ENCODE measurements around the gene PLPP4. TPM values are rescaled to one million over a fixed set of nuclear protein-coding genes. Genes with fewer than 3 reads are reported as not detected.

The PLPP4 gene
- polyA plus RNA-seq, 1 donor from 2014 or later, result 4.4 TPM

DNA sequence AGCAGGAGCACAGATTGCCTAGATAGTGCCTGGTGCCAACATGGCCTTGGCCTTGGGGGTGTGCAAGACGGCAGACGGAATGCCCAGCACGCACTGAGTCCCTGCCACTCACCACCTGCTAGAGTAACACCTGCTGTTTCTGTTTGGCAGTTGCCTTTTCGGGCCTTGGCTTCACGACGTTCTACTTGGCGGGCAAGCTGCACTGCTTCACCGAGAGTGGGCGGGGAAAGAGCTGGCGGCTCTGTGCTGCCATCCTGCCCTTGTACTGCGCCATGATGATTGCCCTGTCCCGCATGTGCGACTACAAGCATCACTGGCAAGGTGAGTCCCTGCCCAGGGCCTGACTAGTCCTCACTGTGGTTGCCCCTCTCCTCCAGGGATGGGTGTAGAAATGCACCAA, 118.0 kb downstream of the PLPP4 start:
- Histone ChIP-seq H3K4me3 (ENCODE audit: low read length) (no peak overlapping the region), H3K9ac (ENCODE audit: low read length) (no peak overlapping the region), H3K27me3 (ENCODE audit: insufficient read depth, low read depth, low read length) (no peaks in the 10 kb centered on the region), H3K36me3 (ENCODE audit: insufficient read depth, low read length) (no peaks in the 10 kb centered on the region), H3K4me2 (ENCODE audit: low read length) (no peak overlapping the region), H3K9me2 (ENCODE audit: insufficient read depth, low read length) (no peaks in the 10 kb centered on the region), H3K9me3 (ENCODE audit: low read length) (no peaks in the 10 kb centered on the region), H3K79me2 (replicated peaks; ENCODE audit: insufficient read depth, low read length) (no peaks in the 10 kb centered on the region), H3F3A (ENCODE audit: insufficient read depth, low read length, poor library complexity, severe bottlenecking) (no peaks in the 10 kb centered on the region), H3K27ac (ENCODE audit: low read length) (no peak overlapping the region), H2AFZ (ENCODE audit: low read depth, low read length) (no peak overlapping the region), H4K20me1 (ENCODE audit: insufficient read depth) (no peaks in the 10 kb centered on the region)
- TF ChIP-seq SMC3 (conservative IDR thresholded peaks at IDR 0.05; ENCODE audit: poor library complexity) (no peak), EZH2 (IDR thresholded peaks at IDR 0.05; ENCODE audit: borderline replicate concordance, insufficient read depth, low read length, poor library complexity, severe bottlenecking) (no peak), TAF1 (IDR thresholded peaks at IDR 0.05; ENCODE audit: low read depth) (no peak), RAD21 (conservative IDR thresholded peaks at IDR 0.05) (no peak), POLR2AphosphoS5 (IDR thresholded peaks at IDR 0.05) (no peak), MXI1 (conservative IDR thresholded peaks at IDR 0.05; ENCODE audit: poor library complexity, severe bottlenecking) (no peak), EP300 (conservative IDR thresholded peaks at IDR 0.05; ENCODE audit: poor library complexity, severe bottlenecking) (no peak)

DNA sequence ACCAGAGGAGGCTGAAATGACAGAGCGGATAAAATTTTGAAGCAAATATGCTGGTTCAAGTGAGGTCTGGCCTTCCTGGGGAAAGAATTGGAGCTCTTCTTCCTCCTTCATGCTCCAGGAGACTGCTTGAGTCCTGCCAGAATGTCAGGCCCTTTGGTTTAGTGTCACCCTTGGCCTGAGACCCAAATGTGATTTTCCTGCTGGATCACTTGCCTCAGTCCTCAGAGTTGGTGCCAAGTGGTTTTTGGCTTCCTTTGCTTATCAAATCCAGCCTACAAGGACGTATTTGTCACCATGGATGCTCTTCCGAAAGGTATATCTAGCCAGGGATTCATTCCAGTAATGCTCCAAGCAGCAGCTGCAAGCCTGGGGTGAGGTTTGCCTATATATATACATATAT, 118.4 kb downstream of the PLPP4 start:
- Histone ChIP-seq H3K4me2 (ENCODE audit: low read length) (no peak overlapping the region), H3K27me3 (ENCODE audit: insufficient read depth, low read depth, low read length) (no peaks in the 10 kb centered on the region), H3K9me3 (ENCODE audit: low read length) (no peaks in the 10 kb centered on the region), H4K20me1 (ENCODE audit: insufficient read depth) (no peaks in the 10 kb centered on the region), H3K9ac (ENCODE audit: low read length) (no peak overlapping the region), H3K27ac (ENCODE audit: low read length) (no peak overlapping the region), H2AFZ (ENCODE audit: low read depth, low read length) (no peak overlapping the region), H3K4me3 (ENCODE audit: low read length) (no peak overlapping the region), H3K9me2 (ENCODE audit: insufficient read depth, low read length) (no peaks in the 10 kb centered on the region), H3F3A (ENCODE audit: insufficient read depth, low read length, poor library complexity, severe bottlenecking) (no peaks in the 10 kb centered on the region), H3K79me2 (replicated peaks; ENCODE audit: insufficient read depth, low read length) (no peaks in the 10 kb centered on the region), H3K36me3 (ENCODE audit: insufficient read depth, low read length) (no peaks in the 10 kb centered on the region)
- TF ChIP-seq TAF1 (IDR thresholded peaks at IDR 0.05; ENCODE audit: low read depth) (no peak), SMC3 (conservative IDR thresholded peaks at IDR 0.05; ENCODE audit: poor library complexity) (no peak), RAD21 (conservative IDR thresholded peaks at IDR 0.05) (no peak), EZH2 (IDR thresholded peaks at IDR 0.05; ENCODE audit: borderline replicate concordance, insufficient read depth, low read length, poor library complexity, severe bottlenecking) (no peak), EP300 (conservative IDR thresholded peaks at IDR 0.05; ENCODE audit: poor library complexity, severe bottlenecking) (no peak), POLR2AphosphoS5 (IDR thresholded peaks at IDR 0.05) (no peak), MXI1 (conservative IDR thresholded peaks at IDR 0.05; ENCODE audit: poor library complexity, severe bottlenecking) (no peak)
- TF ChIP-seq, protein P1, sequence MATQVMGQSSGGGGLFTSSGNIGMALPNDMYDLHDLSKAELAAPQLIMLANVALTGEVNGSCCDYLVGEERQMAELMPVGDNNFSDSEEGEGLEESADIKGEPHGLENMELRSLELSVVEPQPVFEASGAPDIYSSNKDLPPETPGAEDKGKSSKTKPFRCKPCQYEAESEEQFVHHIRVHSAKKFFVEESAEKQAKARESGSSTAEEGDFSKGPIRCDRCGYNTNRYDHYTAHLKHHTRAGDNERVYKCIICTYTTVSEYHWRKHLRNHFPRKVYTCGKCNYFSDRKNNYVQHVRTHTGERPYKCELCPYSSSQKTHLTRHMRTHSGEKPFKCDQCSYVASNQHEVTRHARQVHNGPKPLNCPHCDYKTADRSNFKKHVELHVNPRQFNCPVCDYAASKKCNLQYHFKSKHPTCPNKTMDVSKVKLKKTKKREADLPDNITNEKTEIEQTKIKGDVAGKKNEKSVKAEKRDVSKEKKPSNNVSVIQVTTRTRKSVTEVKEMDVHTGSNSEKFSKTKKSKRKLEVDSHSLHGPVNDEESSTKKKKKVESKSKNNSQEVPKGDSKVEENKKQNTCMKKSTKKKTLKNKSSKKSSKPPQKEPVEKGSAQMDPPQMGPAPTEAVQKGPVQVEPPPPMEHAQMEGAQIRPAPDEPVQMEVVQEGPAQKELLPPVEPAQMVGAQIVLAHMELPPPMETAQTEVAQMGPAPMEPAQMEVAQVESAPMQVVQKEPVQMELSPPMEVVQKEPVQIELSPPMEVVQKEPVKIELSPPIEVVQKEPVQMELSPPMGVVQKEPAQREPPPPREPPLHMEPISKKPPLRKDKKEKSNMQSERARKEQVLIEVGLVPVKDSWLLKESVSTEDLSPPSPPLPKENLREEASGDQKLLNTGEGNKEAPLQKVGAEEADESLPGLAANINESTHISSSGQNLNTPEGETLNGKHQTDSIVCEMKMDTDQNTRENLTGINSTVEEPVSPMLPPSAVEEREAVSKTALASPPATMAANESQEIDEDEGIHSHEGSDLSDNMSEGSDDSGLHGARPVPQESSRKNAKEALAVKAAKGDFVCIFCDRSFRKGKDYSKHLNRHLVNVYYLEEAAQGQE (IDR thresholded peaks at IDR 0.05; ENCODE audit: borderline replicate concordance), result no peak
- TF ChIP-seq, protein P2, sequence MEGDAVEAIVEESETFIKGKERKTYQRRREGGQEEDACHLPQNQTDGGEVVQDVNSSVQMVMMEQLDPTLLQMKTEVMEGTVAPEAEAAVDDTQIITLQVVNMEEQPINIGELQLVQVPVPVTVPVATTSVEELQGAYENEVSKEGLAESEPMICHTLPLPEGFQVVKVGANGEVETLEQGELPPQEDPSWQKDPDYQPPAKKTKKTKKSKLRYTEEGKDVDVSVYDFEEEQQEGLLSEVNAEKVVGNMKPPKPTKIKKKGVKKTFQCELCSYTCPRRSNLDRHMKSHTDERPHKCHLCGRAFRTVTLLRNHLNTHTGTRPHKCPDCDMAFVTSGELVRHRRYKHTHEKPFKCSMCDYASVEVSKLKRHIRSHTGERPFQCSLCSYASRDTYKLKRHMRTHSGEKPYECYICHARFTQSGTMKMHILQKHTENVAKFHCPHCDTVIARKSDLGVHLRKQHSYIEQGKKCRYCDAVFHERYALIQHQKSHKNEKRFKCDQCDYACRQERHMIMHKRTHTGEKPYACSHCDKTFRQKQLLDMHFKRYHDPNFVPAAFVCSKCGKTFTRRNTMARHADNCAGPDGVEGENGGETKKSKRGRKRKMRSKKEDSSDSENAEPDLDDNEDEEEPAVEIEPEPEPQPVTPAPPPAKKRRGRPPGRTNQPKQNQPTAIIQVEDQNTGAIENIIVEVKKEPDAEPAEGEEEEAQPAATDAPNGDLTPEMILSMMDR (IDR thresholded peaks at IDR 0.05; ENCODE audit: poor library complexity, severe bottlenecking), result no peak

All from neural cell (in vitro differentiated cells).